ENCODE results near the gene LENG8. TPM values are rescaled to one million over a fixed set of nuclear protein-coding genes. Genes with fewer than 3 reads are reported as not detected.

The LENG8 gene
- total and polyA plus RNA-seq, 2 experiments from 2014 or later, result 42.1 to 74.3 TPM

DNA sequence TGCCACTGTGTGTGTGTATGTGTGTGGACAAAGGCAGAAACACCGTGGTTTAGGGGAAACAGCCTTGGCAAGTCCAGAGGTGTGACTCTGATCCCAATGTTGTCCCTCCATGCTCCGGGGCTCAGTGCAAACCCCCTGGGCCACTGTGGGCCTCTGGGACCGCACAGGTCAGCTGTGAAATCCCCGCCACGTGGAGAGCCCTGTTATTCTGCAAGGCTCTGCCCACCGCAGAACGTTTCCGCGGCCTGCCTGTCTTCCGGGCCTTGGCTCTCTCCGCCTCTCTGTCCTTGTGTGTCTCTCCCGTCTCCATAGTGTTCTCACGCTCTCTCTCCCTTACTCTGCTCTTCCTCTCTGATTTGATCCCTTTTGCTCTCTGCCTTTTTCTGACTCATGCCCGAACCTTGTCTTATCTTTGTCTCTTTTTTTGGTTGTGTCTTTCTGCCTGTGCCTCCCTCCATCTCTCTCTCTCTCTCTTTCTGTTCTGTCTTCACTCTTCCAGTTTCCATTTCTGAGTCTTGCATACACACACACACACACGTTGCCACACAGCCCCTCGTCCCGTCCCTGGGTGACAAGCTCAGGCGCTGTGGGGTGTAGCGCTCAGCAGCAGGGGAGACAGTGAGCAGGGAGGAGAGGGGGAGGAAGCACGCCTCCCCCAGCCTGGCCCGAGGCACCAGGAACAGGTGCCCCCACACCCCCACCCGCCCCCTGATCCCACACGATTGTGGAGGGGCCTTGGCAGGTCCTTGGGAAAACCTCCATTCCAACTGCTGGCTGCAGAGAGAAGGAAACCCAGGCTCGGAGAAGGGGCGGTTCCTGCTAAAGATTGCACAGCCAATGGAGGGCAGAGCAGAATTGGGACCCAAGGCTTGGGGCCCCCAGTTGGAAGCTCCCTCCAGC, 30.7 kb upstream of the LENG8 start (continued):
- TF ChIP-seq EZH2phosphoT487 (IDR thresholded peaks at IDR 0.05; ENCODE audit: unreplicated experiment), result no peak

DNA sequence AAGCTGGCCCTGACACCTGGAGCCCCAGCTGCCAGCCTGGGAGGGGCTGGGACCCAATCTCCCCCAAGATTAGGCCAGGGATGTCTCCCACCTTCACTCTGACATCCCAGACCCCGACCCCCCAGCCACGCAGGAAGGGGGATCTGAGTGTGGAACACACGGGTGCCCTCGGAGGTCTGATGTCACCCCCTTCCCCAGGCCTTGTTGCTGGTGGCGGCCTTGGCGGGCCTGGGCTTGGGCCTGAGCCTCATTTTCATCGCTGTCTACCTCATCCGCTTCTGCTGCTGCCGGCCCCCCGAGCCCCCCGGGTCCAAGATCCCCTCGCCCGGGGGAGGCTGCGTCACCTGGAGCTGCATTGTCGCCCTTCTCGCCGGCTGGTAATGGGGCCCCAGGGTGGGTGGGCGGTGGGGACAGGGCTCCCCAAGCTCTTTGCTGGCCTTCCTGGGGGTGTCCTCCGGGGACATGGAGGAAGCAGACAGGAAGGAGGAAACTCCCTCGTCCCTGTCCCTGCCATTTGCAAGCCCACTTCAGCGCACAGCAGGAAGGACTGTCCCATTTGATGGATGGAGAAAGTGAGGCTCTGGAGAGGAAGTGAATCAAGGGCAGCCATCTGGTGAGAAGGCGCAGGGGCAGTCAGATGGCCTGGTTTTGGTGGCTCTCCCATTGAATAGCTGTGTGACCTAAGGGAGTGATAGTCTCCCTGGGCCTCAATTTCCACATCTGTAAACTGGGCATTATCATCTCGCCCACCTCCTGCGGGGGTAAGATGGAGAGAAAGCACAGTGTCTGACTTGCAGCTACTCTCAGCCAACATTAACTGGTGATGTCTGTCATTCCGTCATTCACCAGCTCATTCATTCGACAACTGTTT, 29.8 kb upstream of the LENG8 start:
- Histone ChIP-seq H3K4me2 (peak overlapping the region; percentile 93), H2AFZ (no peak overlapping the region)
- TF ChIP-seq CREB1 (CRISPR knock-in tag; IDR thresholded peaks at IDR 0.05; ENCODE audit: low read depth), result no peak
- TF ChIP-seq, protein P1, sequence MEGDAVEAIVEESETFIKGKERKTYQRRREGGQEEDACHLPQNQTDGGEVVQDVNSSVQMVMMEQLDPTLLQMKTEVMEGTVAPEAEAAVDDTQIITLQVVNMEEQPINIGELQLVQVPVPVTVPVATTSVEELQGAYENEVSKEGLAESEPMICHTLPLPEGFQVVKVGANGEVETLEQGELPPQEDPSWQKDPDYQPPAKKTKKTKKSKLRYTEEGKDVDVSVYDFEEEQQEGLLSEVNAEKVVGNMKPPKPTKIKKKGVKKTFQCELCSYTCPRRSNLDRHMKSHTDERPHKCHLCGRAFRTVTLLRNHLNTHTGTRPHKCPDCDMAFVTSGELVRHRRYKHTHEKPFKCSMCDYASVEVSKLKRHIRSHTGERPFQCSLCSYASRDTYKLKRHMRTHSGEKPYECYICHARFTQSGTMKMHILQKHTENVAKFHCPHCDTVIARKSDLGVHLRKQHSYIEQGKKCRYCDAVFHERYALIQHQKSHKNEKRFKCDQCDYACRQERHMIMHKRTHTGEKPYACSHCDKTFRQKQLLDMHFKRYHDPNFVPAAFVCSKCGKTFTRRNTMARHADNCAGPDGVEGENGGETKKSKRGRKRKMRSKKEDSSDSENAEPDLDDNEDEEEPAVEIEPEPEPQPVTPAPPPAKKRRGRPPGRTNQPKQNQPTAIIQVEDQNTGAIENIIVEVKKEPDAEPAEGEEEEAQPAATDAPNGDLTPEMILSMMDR (conservative IDR thresholded peaks at IDR 0.05; ENCODE audit: low read depth in 2 of 2), result no peak
- TF ChIP-seq, protein P2, sequence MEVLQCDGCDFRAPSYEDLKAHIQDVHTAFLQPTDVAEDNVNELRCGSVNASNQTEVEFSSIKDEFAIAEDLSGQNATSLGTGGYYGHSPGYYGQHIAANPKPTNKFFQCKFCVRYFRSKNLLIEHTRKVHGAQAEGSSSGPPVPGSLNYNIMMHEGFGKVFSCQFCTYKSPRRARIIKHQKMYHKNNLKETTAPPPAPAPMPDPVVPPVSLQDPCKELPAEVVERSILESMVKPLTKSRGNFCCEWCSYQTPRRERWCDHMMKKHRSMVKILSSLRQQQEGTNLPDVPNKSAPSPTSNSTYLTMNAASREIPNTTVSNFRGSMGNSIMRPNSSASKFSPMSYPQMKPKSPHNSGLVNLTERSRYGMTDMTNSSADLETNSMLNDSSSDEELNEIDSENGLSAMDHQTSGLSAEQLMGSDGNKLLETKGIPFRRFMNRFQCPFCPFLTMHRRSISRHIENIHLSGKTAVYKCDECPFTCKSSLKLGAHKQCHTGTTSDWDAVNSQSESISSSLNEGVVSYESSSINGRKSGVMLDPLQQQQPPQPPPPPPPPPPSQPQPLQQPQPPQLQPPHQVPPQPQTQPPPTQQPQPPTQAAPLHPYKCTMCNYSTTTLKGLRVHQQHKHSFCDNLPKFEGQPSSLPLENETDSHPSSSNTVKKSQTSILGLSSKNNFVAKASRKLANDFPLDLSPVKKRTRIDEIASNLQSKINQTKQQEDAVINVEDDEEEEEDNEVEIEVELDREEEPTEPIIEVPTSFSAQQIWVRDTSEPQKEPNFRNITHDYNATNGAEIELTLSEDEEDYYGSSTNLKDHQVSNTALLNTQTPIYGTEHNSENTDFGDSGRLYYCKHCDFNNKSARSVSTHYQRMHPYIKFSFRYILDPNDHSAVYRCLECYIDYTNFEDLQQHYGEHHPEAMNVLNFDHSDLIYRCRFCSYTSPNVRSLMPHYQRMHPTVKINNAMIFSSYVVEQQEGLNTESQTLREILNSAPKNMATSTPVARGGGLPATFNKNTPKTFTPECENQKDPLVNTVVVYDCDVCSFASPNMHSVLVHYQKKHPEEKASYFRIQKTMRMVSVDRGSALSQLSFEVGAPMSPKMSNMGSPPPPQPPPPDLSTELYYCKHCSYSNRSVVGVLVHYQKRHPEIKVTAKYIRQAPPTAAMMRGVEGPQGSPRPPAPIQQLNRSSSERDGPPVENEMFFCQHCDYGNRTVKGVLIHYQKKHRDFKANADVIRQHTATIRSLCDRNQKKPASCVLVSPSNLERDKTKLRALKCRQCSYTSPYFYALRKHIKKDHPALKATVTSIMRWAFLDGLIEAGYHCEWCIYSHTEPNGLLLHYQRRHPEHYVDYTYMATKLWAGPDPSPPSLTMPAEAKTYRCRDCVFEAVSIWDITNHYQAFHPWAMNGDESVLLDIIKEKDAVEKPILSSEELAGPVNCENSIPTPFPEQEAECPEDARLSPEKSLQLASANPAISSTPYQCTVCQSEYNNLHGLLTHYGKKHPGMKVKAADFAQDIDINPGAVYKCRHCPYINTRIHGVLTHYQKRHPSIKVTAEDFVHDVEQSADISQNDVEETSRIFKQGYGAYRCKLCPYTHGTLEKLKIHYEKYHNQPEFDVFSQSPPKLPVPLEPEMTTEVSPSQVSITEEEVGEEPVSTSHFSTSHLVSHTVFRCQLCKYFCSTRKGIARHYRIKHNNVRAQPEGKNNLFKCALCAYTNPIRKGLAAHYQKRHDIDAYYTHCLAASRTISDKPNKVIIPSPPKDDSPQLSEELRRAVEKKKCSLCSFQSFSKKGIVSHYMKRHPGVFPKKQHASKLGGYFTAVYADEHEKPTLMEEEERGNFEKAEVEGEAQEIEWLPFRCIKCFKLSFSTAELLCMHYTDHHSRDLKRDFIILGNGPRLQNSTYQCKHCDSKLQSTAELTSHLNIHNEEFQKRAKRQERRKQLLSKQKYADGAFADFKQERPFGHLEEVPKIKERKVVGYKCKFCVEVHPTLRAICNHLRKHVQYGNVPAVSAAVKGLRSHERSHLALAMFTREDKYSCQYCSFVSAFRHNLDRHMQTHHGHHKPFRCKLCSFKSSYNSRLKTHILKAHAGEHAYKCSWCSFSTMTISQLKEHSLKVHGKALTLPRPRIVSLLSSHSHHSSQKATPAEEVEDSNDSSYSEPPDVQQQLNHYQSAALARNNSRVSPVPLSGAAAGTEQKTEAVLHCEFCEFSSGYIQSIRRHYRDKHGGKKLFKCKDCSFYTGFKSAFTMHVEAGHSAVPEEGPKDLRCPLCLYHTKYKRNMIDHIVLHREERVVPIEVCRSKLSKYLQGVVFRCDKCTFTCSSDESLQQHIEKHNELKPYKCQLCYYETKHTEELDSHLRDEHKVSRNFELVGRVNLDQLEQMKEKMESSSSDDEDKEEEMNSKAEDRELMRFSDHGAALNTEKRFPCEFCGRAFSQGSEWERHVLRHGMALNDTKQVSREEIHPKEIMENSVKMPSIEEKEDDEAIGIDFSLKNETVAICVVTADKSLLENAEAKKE (CRISPR knock-in tag; IDR thresholded peaks at IDR 0.05), result no peak
- TF ChIP-seq EZH2 (IDR thresholded peaks at IDR 0.05; ENCODE audit: low read depth, unreplicated experiment), result no peak
- no peak for TF ChIP-seq NANOG (IDR thresholded peaks at IDR 0.05; ENCODE audit: borderline replicate concordance)
- no peak for TF ChIP-seq REST (IDR thresholded peaks at IDR 0.05; ENCODE audit: unreplicated experiment)
- TF ChIP-seq JUNB (IDR thresholded peaks at IDR 0.05; ENCODE audit: unreplicated experiment), result no peak
- TF ChIP-seq POLR2AphosphoS5 (IDR thresholded peaks at IDR 0.05; ENCODE audit: low read depth), result no peak
- TF ChIP-seq EZH2phosphoT487 (IDR thresholded peaks at IDR 0.05; ENCODE audit: unreplicated experiment), result no peak
- TF ChIP-seq STAT1 (IDR thresholded peaks at IDR 0.05; ENCODE audit: unreplicated experiment), result no peak

More for the DNA sequence above, 29.8 kb upstream of the LENG8 start:
- 0 out of 2 replicates have a peak, but pooled peaks cover 3% of the 10 kb centered on the region for H3K79me2 ChIP-seq (replicated peaks; ENCODE audit: insufficient read depth)
- DNase-seq (ENCODE audit: low spot score) (no peak), ATAC-seq (no peak)
- Mint-ChIP-seq H3K4me1 (peaks cover 46% of the 10 kb centered on the region), H3K36me3 (ENCODE audit: low read depth) (peaks cover 34% of the 10 kb centered on the region), H3K27me3 (ENCODE audit: insufficient read depth, low read depth, poor library complexity) (peaks cover 21% of the 10 kb centered on the region), H3K27ac (peak overlapping the region; percentile 92; the same call in 1 of the 2 replicates), H3K9me3 (peaks cover 12% of the 10 kb centered on the region), H3K4me3 (peak overlapping the region; percentile 61)
- no peaks in the 10 kb centered on the region; the same call in 1 of the 2 replicates for H4K20me1 ChIP-seq (replicated peaks; ENCODE audit: insufficient read depth)
- H3K36me3 ChIP-seq (ENCODE audit: insufficient read depth), result no peaks in the 10 kb centered on the region
- peak overlapping the region; percentile 64; the same call in 1 of the 2 replicates for H3K4me3 ChIP-seq
- peaks cover 21% of the 10 kb centered on the region for H3F3A ChIP-seq (replicated peaks; ENCODE audit: low read depth)
- peaks cover 37% of the 10 kb centered on the region for H3K4me1 ChIP-seq (ENCODE audit: insufficient read depth)
- peaks cover 20% of the 10 kb centered on the region for H3K27me3 ChIP-seq (ENCODE audit: insufficient read depth)
- H3K9me2 ChIP-seq (ENCODE audit: insufficient read depth), result no peaks in the 10 kb centered on the region
- peak overlapping the region; percentile 98 for H3K27ac ChIP-seq (ENCODE audit: low read depth)

All from GM23338 (cell line).